ENCODE data around the gene TRIM29. TPM values are rescaled to one million over a fixed set of nuclear protein-coding genes. Genes with fewer than 3 reads are reported as not detected.

The TRIM29 gene
- polyA plus RNA-seq, 1 donor: 1.8 TPM

- H3K27me3 ChIP-seq (ENCODE audit: control insufficient read depth, insufficient read depth, low read length): peaks cover 10% of the 10 kb centered on the region
- H3K4me3 ChIP-seq (ENCODE audit: low read length): no peak overlapping the region
- no peaks in the 10 kb centered on the region for H3K36me3 ChIP-seq (ENCODE audit: control insufficient read depth, insufficient read depth, low read length)
- no peak for DNase-seq
- H3K27ac ChIP-seq (ENCODE audit: low read length): no peak overlapping the region
- WGBS (ENCODE audit: insufficient coverage, low lambda C conversion rate): no CpG with 5 or more reads among the region's 7 CpGs
- peaks cover 6% of the 10 kb centered on the region for H3K4me1 ChIP-seq (ENCODE audit: control insufficient read depth, insufficient read depth, low read length)
- no peaks in the 10 kb centered on the region for H3K9me3 ChIP-seq (ENCODE audit: control insufficient read depth, low read depth, low read length)
Measured at GRCh38 chr11:120062561-120062930, 75.4 kb downstream of the TRIM29 start.

- no peaks in the 10 kb centered on the region for H3K36me3 ChIP-seq (ENCODE audit: control insufficient read depth, insufficient read depth, low read length)
- no peaks in the 10 kb centered on the region for H3K9me3 ChIP-seq (ENCODE audit: control insufficient read depth, low read depth, low read length)
- DNase-seq: peak; percentile 26 to 30
- no peak overlapping the region for H3K4me3 ChIP-seq (ENCODE audit: low read length)
- H3K27me3 ChIP-seq (ENCODE audit: control insufficient read depth, insufficient read depth, low read length): peaks cover 10% of the 10 kb centered on the region
- peaks cover 11% of the 10 kb centered on the region for H3K4me1 ChIP-seq (ENCODE audit: control insufficient read depth, insufficient read depth, low read length)
- H3K27ac ChIP-seq (ENCODE audit: low read length): no peak overlapping the region
- WGBS (ENCODE audit: insufficient coverage, low lambda C conversion rate): 10% methylated on average over 6 of the region's 28 CpGs
Measured at GRCh38 chr11:120061761-120062560, 76.0 kb downstream of the TRIM29 start.

Other genes with a start within 250 kb of the TRIM29 start
- gene OAF, start 72.9 kb upstream of the TRIM29 start, polyA plus RNA-seq: 195 TPM
- 1.5 TPM for gene POU2F3, start 102.0 kb upstream of the TRIM29 start, polyA plus RNA-seq
- gene TLCD5, start 187.2 kb upstream of the TRIM29 start, polyA plus RNA-seq: 5.4 TPM
- 54.9 TPM for gene ARHGEF12, start 198.3 kb upstream of the TRIM29 start, polyA plus RNA-seq

Measured in large intestine (tissue), 3 donors.